Measurements from ENCODE around the gene PICK1.

Gene PICK1

DNA sequence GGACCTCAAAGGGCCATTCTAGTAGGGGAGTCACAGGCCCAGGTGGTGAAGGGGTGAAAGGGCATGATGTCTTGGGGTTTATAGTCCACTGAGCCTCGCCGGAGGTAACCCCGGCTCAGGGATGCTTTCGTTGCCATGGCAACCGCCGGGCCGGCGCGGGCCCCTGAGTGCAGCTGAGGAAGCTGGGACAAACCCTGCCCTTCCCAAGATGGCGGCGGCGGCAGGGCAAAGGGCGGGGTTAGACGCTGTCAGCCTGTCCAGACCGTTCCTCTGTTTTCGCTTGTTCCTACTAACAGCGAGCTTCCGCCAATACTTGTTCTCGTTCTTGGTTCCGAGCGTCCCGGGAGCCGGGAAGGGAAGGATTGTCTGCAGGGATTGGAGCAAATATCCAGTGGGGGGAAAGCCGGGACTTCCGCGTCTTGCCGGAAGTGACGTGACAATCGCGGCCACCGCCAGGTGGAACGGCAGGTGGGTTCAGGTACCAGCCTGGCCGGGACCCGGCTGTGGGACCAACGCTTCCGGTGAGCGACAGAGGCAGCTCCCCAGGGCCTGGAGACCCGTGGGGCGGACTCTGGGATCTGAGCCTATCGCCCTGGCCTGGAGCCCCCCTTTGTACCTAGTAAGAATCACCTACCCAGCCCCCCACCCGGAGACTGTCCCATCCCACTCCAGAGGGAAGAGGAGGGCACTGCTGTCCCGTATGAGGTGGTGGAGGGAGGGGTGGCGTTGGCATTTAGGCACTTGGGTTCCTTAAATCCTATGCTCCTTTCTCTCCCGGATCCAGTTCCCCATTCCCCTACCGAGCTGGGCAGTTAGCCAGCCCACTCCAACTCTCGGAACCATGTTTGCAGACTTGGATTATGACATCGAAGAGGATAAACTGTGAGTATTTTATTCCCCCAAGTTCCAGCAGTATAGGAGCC, at the start of gene PICK1 (continued):
- TF ChIP-seq, protein P1, sequence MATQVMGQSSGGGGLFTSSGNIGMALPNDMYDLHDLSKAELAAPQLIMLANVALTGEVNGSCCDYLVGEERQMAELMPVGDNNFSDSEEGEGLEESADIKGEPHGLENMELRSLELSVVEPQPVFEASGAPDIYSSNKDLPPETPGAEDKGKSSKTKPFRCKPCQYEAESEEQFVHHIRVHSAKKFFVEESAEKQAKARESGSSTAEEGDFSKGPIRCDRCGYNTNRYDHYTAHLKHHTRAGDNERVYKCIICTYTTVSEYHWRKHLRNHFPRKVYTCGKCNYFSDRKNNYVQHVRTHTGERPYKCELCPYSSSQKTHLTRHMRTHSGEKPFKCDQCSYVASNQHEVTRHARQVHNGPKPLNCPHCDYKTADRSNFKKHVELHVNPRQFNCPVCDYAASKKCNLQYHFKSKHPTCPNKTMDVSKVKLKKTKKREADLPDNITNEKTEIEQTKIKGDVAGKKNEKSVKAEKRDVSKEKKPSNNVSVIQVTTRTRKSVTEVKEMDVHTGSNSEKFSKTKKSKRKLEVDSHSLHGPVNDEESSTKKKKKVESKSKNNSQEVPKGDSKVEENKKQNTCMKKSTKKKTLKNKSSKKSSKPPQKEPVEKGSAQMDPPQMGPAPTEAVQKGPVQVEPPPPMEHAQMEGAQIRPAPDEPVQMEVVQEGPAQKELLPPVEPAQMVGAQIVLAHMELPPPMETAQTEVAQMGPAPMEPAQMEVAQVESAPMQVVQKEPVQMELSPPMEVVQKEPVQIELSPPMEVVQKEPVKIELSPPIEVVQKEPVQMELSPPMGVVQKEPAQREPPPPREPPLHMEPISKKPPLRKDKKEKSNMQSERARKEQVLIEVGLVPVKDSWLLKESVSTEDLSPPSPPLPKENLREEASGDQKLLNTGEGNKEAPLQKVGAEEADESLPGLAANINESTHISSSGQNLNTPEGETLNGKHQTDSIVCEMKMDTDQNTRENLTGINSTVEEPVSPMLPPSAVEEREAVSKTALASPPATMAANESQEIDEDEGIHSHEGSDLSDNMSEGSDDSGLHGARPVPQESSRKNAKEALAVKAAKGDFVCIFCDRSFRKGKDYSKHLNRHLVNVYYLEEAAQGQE (tag by site-specific recombination; IDR thresholded peaks at IDR 0.05): 0 out of 2 replicates have a peak, but pooled peaks have one; percentile 17
- TF ChIP-seq ZNF830 (tag by site-specific recombination; IDR thresholded peaks at IDR 0.05; ENCODE audit: low read depth) (no peak), WT1 (tag by site-specific recombination; IDR thresholded peaks at IDR 0.05) (no peak), ZFP41 (tag by site-specific recombination; IDR thresholded peaks at IDR 0.05; ENCODE audit: borderline replicate concordance) (no peak), ZNF132 (tag by site-specific recombination; IDR thresholded peaks at IDR 0.05; ENCODE audit: borderline replicate concordance) (no peak), SALL2 (tag by site-specific recombination; IDR thresholded peaks at IDR 0.05; ENCODE audit: borderline replicate concordance) (no peak), ZFHX2 (tag by site-specific recombination; conservative IDR thresholded peaks at IDR 0.05) (no peak), ZNF174 (tag by site-specific recombination; IDR thresholded peaks at IDR 0.05) (no peak), ZNF610 (tag by site-specific recombination; IDR thresholded peaks at IDR 0.05; ENCODE audit: borderline replicate concordance) (no peak), YY1 (tag by site-specific recombination; IDR thresholded peaks at IDR 0.05) (peak; percentile 94), ZNF19 (tag by site-specific recombination; IDR thresholded peaks at IDR 0.05; ENCODE audit: low read depth) (no peak), ZNF202 (tag by site-specific recombination; IDR thresholded peaks at IDR 0.05; ENCODE audit: borderline replicate concordance) (no peak), ZNF624 (tag by site-specific recombination; IDR thresholded peaks at IDR 0.05) (no peak), ZNF223 (tag by site-specific recombination; IDR thresholded peaks at IDR 0.05) (no peak), GLI2 (tag by site-specific recombination; IDR thresholded peaks at IDR 0.05; ENCODE audit: borderline replicate concordance, low read depth) (no peak), ZNF677 (tag by site-specific recombination; IDR thresholded peaks at IDR 0.05) (no peak), ZNF514 (tag by site-specific recombination; IDR thresholded peaks at IDR 0.05) (no peak), ZFP3 (tag by site-specific recombination; IDR thresholded peaks at IDR 0.05; ENCODE audit: low read depth) (no peak), YY2 (tag by site-specific recombination; IDR thresholded peaks at IDR 0.05) (peak; percentile 77; the same call in 1 of the 2 replicates)
- TF ChIP-seq, protein P2, sequence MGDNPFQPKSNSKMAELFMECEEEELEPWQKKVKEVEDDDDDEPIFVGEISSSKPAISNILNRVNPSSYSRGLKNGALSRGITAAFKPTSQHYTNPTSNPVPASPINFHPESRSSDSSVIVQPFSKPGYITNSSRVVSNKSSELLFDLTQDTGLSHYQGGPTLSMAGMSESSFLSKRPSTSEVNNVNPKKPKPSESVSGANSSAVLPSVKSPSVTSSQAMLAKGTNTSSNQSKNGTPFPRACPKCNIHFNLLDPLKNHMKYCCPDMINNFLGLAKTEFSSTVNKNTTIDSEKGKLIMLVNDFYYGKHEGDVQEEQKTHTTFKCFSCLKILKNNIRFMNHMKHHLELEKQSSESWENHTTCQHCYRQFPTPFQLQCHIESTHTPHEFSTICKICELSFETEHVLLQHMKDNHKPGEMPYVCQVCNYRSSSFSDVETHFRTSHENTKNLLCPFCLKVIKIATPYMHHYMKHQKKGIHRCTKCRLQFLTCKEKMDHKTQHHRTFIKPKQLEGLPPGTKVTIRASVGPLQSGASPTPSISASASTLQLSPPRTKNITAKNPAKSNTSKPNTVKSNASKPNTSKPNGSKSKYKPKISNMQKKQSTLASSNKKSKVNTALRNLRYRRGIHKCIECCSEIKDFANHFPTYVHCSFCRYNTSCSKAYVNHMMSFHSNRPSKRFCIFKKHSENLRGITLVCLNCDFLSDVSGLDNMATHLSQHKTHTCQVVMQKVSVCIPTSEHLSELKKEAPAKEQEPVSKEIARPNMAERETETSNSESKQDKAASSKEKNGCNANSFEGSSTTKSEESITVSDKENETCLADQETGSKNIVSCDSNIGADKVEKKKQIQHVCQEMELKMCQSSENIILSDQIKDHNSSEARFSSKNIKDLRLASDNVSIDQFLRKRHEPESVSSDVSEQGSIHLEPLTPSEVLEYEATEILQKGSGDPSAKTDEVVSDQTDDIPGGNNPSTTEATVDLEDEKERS (tag by site-specific recombination; IDR thresholded peaks at IDR 0.05): no peak
- TF ChIP-seq, protein P3, sequence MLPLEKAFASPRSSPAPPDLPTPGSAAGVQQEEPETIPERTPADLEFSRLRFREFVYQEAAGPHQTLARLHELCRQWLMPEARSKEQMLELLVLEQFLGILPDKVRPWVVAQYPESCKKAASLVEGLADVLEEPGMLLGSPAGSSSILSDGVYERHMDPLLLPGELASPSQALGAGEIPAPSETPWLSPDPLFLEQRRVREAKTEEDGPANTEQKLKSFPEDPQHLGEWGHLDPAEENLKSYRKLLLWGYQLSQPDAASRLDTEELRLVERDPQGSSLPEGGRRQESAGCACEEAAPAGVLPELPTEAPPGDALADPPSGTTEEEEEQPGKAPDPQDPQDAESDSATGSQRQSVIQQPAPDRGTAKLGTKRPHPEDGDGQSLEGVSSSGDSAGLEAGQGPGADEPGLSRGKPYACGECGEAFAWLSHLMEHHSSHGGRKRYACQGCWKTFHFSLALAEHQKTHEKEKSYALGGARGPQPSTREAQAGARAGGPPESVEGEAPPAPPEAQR (tag by site-specific recombination; IDR thresholded peaks at IDR 0.05): no peak
- TF ChIP-seq, protein P4, sequence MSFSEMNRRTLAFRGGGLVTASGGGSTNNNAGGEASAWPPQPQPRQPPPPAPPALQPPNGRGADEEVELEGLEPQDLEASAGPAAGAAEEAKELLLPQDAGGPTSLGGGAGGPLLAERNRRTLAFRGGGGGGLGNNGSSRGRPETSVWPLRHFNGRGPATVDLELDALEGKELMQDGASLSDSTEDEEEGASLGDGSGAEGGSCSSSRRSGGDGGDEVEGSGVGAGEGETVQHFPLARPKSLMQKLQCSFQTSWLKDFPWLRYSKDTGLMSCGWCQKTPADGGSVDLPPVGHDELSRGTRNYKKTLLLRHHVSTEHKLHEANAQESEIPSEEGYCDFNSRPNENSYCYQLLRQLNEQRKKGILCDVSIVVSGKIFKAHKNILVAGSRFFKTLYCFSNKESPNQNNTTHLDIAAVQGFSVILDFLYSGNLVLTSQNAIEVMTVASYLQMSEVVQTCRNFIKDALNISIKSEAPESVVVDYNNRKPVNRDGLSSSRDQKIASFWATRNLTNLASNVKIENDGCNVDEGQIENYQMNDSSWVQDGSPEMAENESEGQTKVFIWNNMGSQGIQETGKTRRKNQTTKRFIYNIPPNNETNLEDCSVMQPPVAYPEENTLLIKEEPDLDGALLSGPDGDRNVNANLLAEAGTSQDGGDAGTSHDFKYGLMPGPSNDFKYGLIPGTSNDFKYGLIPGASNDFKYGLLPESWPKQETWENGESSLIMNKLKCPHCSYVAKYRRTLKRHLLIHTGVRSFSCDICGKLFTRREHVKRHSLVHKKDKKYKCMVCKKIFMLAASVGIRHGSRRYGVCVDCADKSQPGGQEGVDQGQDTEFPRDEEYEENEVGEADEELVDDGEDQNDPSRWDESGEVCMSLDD (tag by site-specific recombination; IDR thresholded peaks at IDR 0.05): 0 out of 2 replicates have a peak, but pooled peaks have one; percentile 10
- TF ChIP-seq, protein P5, sequence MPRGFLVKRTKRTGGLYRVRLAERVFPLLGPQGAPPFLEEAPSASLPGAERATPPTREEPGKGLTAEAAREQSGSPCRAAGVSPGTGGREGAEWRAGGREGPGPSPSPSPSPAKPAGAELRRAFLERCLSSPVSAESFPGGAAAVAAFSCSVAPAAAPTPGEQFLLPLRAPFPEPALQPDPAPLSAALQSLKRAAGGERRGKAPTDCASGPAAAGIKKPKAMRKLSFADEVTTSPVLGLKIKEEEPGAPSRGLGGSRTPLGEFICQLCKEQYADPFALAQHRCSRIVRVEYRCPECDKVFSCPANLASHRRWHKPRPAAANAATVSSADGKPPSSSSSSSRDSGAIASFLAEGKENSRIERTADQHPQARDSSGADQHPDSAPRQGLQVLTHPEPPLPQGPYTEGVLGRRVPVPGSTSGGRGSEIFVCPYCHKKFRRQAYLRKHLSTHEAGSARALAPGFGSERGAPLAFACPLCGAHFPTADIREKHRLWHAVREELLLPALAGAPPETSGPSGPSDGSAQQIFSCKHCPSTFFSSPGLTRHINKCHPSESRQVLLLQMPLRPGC (tag by site-specific recombination; IDR thresholded peaks at IDR 0.05): no peak
- TF ChIP-seq, protein P6, sequence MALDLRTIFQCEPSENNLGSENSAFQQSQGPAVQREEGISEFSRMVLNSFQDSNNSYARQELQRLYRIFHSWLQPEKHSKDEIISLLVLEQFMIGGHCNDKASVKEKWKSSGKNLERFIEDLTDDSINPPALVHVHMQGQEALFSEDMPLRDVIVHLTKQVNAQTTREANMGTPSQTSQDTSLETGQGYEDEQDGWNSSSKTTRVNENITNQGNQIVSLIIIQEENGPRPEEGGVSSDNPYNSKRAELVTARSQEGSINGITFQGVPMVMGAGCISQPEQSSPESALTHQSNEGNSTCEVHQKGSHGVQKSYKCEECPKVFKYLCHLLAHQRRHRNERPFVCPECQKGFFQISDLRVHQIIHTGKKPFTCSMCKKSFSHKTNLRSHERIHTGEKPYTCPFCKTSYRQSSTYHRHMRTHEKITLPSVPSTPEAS (tag by site-specific recombination; IDR thresholded peaks at IDR 0.05): no peak
